Measurements from ENCODE around the gene TCN2.
"Not testable (repeated sequence)": the region's sequence is repeated elsewhere in the genome, so short reads cannot be mapped to it uniquely, and the experiment has no call there.

DNA sequence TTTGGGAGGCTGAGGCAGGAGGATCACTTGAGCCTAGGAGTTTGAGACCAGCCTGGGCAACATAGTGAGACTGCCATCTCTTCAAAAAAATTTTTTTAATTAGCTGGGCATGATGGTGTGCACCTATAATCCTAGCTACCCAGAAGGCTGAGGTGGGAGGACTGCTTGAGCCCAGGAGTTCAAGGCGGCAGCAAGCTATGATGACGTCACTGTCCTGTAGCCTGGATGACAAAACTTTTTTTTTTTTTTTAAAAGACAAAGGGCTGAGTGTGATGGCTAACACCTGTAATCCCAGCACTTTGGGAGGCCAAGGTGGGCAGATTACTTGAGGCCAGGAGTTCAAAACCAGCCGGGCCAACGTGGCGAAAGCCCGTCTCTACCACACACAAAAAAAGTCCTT is 12.9 kb downstream of the TCN2 start:
- TF ChIP-seq, protein P1, sequence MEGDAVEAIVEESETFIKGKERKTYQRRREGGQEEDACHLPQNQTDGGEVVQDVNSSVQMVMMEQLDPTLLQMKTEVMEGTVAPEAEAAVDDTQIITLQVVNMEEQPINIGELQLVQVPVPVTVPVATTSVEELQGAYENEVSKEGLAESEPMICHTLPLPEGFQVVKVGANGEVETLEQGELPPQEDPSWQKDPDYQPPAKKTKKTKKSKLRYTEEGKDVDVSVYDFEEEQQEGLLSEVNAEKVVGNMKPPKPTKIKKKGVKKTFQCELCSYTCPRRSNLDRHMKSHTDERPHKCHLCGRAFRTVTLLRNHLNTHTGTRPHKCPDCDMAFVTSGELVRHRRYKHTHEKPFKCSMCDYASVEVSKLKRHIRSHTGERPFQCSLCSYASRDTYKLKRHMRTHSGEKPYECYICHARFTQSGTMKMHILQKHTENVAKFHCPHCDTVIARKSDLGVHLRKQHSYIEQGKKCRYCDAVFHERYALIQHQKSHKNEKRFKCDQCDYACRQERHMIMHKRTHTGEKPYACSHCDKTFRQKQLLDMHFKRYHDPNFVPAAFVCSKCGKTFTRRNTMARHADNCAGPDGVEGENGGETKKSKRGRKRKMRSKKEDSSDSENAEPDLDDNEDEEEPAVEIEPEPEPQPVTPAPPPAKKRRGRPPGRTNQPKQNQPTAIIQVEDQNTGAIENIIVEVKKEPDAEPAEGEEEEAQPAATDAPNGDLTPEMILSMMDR (IDR thresholded peaks at IDR 0.05; ENCODE audit: insufficient read depth, low read length, poor library complexity, severe bottlenecking) = not testable (repeated sequence)
- TF ChIP-seq EZH2phosphoT487 (conservative IDR thresholded peaks at IDR 0.05; ENCODE audit: low read length) = not testable (repeated sequence)

All from SU-DHL-6 (cell line).